Activated CD8-positive, alpha-beta T cell treated with anti-CD3 and anti-CD28 coated beads for 36 hours (primary cell): ENCODE data around the gene CENPB. TPM values are rescaled to one million over a fixed set of nuclear protein-coding genes. Genes with fewer than 3 reads are reported as not detected.
"Not testable (repeated sequence)": the region's sequence is repeated elsewhere in the genome, so short reads cannot be mapped to it uniquely, and the experiment has no call there.

Experiments used
- ATAC-seq: fragments of 200-7000 bp; cut with Tn5 transposase; one replicate; pipeline ENCODE4 v1.10.0; 2021; ENCODE audit warnings: mild to moderate bottlenecking, moderate library complexity
- CTCF ChIA-PET: fragments of 350-600 bp; sonication (Branson Sonifier 250); formaldehyde crosslinking; loops from one replicate; lab custom pipeline; 2021; ENCODE audit warnings: antibody characterized with exemption; lab: Charles Lee
- POLR2A ChIA-PET: fragments of 350-600 bp; sonication (Branson Sonifier 250); formaldehyde crosslinking; loops from one replicate; lab custom pipeline; 2021; ENCODE audit warnings: antibody characterized with exemption; lab: Charles Lee
- DNase-seq: peaks from one replicate; pipeline ENCODE4 v3.0.0-alpha.2; 2020
- H3K27ac Mint-ChIP-seq: one replicate; pipeline ENCODE4 v1.8.0; 2021; ENCODE audit warnings: mild to moderate bottlenecking, mixed read lengths
- H3K27me3 Mint-ChIP-seq: one replicate; pipeline ENCODE4 v1.8.0; 2021; ENCODE audit warnings: mixed read lengths
- H3K36me3 Mint-ChIP-seq: one replicate; pipeline ENCODE4 v1.8.0; 2021; ENCODE audit warnings: low read depth, mixed read lengths
- H3K4me1 Mint-ChIP-seq: one replicate; pipeline ENCODE4 v1.8.0; 2021; ENCODE audit warnings: low read depth, mixed read lengths
- H3K4me3 Mint-ChIP-seq: one replicate; pipeline ENCODE4 v1.8.0; 2021; ENCODE audit warnings: mild to moderate bottlenecking, moderate library complexity, mixed read lengths
- H3K9me3 Mint-ChIP-seq: one replicate; pipeline ENCODE4 v1.8.0; 2021; ENCODE audit warnings: mixed read lengths
- intact Hi-C: fragments of 100-400 bp; cut with micrococcal nuclease; formaldehyde crosslinking; loops from one replicate; pipeline ENCODE4 v1.10.0; 2022
- total RNA-seq, 2 experiments: library from RNA; stranded (reverse); gene quantifications; one replicate each; pipeline ENCODE4 v1.2.3, GENCODE V29; 2021
- TF ChIP-seq, protein P1 (sequence below): fragments of 200-600 bp; IDR thresholded peaks from one replicate; pipeline ENCODE4 v1.8.0; 2022; ENCODE audit warnings: antibody characterized with exemption, mild to moderate bottlenecking

Gene CENPB, protein sequence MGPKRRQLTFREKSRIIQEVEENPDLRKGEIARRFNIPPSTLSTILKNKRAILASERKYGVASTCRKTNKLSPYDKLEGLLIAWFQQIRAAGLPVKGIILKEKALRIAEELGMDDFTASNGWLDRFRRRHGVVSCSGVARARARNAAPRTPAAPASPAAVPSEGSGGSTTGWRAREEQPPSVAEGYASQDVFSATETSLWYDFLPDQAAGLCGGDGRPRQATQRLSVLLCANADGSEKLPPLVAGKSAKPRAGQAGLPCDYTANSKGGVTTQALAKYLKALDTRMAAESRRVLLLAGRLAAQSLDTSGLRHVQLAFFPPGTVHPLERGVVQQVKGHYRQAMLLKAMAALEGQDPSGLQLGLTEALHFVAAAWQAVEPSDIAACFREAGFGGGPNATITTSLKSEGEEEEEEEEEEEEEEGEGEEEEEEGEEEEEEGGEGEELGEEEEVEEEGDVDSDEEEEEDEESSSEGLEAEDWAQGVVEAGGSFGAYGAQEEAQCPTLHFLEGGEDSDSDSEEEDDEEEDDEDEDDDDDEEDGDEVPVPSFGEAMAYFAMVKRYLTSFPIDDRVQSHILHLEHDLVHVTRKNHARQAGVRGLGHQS
- 10 to 100 TPM; 35.0 to 35.4 TPM for total RNA-seq

DNA sequence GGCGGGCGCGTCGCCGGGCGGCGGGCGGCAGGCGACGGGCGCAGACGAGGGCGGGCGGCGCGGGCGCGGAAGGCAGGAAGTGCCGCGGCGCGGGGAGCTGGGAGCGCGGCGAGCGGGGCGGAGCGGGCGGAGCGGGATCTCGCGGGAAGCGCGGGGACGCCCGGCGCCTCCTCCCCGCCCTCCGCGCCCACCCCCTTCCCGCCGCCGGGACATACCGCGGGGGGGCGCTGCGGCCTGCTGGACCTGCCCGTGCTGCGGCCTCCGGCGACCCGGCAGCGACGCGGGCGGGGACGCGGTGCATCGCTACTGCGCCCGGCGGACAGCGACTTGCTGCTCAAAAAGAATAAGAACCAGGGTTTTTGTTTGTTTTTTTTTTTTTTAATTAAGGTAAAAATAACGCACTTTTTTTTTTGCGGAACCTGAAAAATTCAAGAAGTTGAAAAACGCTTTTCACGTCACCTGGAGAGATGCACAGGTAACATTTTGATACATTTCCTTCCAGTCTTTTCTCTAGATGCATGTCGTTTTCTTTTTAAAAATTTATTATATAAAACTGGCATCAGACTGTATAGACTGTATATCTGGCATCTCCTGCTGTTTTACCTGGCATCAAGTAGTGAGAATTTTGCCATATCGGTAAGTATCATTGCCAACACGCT is at the start of gene CENPB:
CENPB (minus strand) TSS at position 76 of the 659 bp plus-strand sequence. CDS start 257 bp downstream, outside the sequence.
- ATAC-seq (peak; percentile 92), DNase-seq (peak; percentile 89)
- ChIA-PET CTCF (interaction anchor here (0.6 to 5.9 kb wide), 22 partner anchors 9 to 298 kb away, joined by 3 to 69 read pairs (median 4); partner anchors contain the start of genes ADISSP, AP5S1 and CDC25B), POLR2A (interaction anchor here (0.9 to 4.7 kb wide), 9 partner anchors 9 to 43 kb away, joined by 3 to 46 read pairs (median 9); partner anchors contain the start of genes ADISSP, AP5S1 and CDC25B)
- TF ChIP-seq, protein P1, sequence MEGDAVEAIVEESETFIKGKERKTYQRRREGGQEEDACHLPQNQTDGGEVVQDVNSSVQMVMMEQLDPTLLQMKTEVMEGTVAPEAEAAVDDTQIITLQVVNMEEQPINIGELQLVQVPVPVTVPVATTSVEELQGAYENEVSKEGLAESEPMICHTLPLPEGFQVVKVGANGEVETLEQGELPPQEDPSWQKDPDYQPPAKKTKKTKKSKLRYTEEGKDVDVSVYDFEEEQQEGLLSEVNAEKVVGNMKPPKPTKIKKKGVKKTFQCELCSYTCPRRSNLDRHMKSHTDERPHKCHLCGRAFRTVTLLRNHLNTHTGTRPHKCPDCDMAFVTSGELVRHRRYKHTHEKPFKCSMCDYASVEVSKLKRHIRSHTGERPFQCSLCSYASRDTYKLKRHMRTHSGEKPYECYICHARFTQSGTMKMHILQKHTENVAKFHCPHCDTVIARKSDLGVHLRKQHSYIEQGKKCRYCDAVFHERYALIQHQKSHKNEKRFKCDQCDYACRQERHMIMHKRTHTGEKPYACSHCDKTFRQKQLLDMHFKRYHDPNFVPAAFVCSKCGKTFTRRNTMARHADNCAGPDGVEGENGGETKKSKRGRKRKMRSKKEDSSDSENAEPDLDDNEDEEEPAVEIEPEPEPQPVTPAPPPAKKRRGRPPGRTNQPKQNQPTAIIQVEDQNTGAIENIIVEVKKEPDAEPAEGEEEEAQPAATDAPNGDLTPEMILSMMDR: peak; percentile 95
- no peaks in the 10 kb centered on the region for H3K27me3 Mint-ChIP-seq
- no peaks in the 10 kb centered on the region for H3K9me3 Mint-ChIP-seq
- H3K4me3 Mint-ChIP-seq: peak within 1 kb of the TSS; percentile 80
- peaks cover 13% of the 10 kb centered on the region for H3K36me3 Mint-ChIP-seq
- H3K4me1 Mint-ChIP-seq: peaks cover 37% of the 10 kb centered on the region
- peak within 1 kb of the TSS; percentile 85 for H3K27ac Mint-ChIP-seq
- intact Hi-C loops: loop anchor here (2.0 kb wide), 1 partner anchor 34 kb away; the partner anchor contains the start of gene AP5S1

DNA sequence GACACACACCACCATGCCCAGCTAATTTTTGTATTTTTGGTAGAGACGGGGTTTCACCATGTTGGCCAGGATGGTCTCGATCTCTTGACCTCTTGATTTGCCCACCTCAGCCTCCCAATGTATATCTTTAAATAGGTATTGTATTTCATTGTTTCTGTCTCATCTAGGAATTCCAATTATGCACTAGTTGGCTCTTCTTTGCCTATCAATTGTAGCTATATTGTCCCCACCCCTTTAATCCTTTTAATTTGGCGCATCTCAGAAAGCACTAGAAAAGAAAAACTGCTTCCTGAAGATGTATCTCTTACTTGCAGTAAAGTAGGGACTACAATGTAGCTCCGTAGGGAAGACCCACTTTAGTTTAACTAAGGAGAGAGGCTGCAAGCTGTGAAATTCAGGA is 49.6 kb upstream of the CENPB start:
- intact Hi-C loops: no loop called here
- Mint-ChIP-seq H3K27me3 (no peaks in the 10 kb centered on the region), H3K36me3 (no peaks in the 10 kb centered on the region), H3K27ac (no peak overlapping the region), H3K4me3 (no peak overlapping the region), H3K4me1 (peaks cover 2% of the 10 kb centered on the region), H3K9me3 (no peaks in the 10 kb centered on the region)
- POLR2A ChIA-PET: no interaction called here
- CTCF ChIA-PET: interaction anchor here (1.0 to 1.6 kb wide), 3 partner anchors 16 to 67 kb away, joined by 3 to 7 read pairs (median 4); partner anchors contain the start of gene AP5S1
- ATAC-seq (no peak), DNase-seq (no peak)
- TF ChIP-seq, protein P1: no peak

DNA sequence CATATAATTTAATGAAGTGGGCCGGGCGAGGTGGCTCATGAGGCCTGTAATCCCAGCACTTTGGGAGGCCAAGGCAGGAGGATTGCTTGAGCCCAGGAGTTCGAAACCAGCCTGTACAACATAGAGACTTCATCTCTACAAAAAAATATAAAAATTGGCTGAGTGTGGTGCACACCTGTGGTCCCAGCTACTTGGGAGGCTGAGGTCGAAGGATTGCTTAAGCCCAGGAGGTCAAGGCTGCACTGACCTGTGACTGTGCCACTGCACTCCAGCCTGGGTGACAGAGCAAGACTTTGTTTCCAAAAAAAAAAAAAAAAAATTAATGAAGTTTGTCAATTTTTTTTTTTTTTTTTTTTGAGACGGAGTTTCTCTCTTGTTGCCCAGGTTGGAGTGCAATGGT is 43.4 kb upstream of the CENPB start:
- ATAC-seq, H3K9me3 Mint-ChIP-seq, H3K4me1 Mint-ChIP-seq, H3K4me3 Mint-ChIP-seq, H3K27ac Mint-ChIP-seq, CTCF ChIA-PET, DNase-seq, intact Hi-C loops, H3K36me3 Mint-ChIP-seq, H3K27me3 Mint-ChIP-seq: not testable (repeated sequence)
- POLR2A ChIA-PET: interaction anchor here (0.5 to 1.3 kb wide), 2 partner anchors 8 to 43 kb away, joined by 3 read pairs; no protein-coding TSS in a partner anchor

GRCh38 chr20:3828798-3829197 is 42.3 kb upstream of the CENPB start:
- intact Hi-C loops: no loop called here
- TF ChIP-seq, protein P1: no peak
- DNase-seq: no peak
- H3K36me3 Mint-ChIP-seq: peaks cover 5% of the 10 kb centered on the region
- ATAC-seq: no peak
- H3K27me3 Mint-ChIP-seq: no peaks in the 10 kb centered on the region
- no peaks in the 10 kb centered on the region for H3K9me3 Mint-ChIP-seq
- ChIA-PET POLR2A (no interaction called here), CTCF (no interaction called here)
- H3K4me3 Mint-ChIP-seq: no peak overlapping the region
- H3K4me1 Mint-ChIP-seq: no peaks in the 10 kb centered on the region
- H3K27ac Mint-ChIP-seq: no peak overlapping the region

GRCh38 chr20:3826420-3826819 is 39.9 kb upstream of the CENPB start:
- CTCF ChIA-PET: interaction anchor here (0.9 to 1.4 kb wide), 3 partner anchors 39 to 116 kb away, joined by 3 to 4 read pairs (median 3); no protein-coding TSS in a partner anchor
- peaks cover 6% of the 10 kb centered on the region for H3K4me1 Mint-ChIP-seq
- no peak overlapping the region for H3K27ac Mint-ChIP-seq

More at GRCh38 chr20:3826420-3826819, 39.9 kb upstream of the CENPB start:
- no peak for ATAC-seq
- Mint-ChIP-seq H3K36me3 (peaks cover 5% of the 10 kb centered on the region), H3K9me3 (no peaks in the 10 kb centered on the region), H3K27me3 (no peaks in the 10 kb centered on the region), H3K4me3 (no peak overlapping the region)
- POLR2A ChIA-PET: interaction anchor here (0.6 to 1.1 kb wide), 4 partner anchors 26 to 256 kb away, joined by 3 read pairs; partner anchors contain the start of gene CENPB
- TF ChIP-seq, protein P1: no peak
- no peak for DNase-seq
- intact Hi-C loops: no loop called here
